ENCODE results near the gene HEXD.

Gene HEXD

GRCh38 chr17:82399601-82400101 lies 18.5 kb upstream of the HEXD start:
- CTCF ChIA-PET, result interaction anchor here (0.6 kb wide), 1 partner anchor 177 kb away, joined by 3 read pairs; no protein-coding TSS in a partner anchor
- POLR2A ChIA-PET (ENCODE audit: low non-redundant PET), result no interaction called here
- peak overlapping the region; percentile 47 for H3K27ac ChIP-seq
- DNase-seq (ENCODE audit: low spot score), result no peak
- no peak for TF ChIP-seq CTCF (conservative IDR thresholded peaks at IDR 0.05; ENCODE audit: low read depth)

- CTCF ChIA-PET, result interaction anchor here (0.6 kb wide), 1 partner anchor 176 kb away, joined by 3 read pairs; no protein-coding TSS in a partner anchor
- no peak for TF ChIP-seq CTCF (conservative IDR thresholded peaks at IDR 0.05; ENCODE audit: low read depth)
- no peak overlapping the region for H3K27ac ChIP-seq
- DNase-seq (ENCODE audit: low spot score), result no peak
- POLR2A ChIA-PET (ENCODE audit: low non-redundant PET), result no interaction called here
Measured at GRCh38 chr17:82400206-82400605, 17.9 kb upstream of the HEXD start.

- TF ChIP-seq CTCF (conservative IDR thresholded peaks at IDR 0.05; ENCODE audit: low read depth), result no peak
- DNase-seq (ENCODE audit: low spot score), result no peak
- ChIA-PET POLR2A (ENCODE audit: low non-redundant PET) (no interaction called here), CTCF (no interaction called here)
- H3K27ac ChIP-seq, result 0 out of 2 replicates have a peak overlapping the region, but pooled peaks have one; percentile 9
Measured at GRCh38 chr17:82400830-82401229, 17.3 kb upstream of the HEXD start.

- DNase-seq (ENCODE audit: low spot score), result no peak
- ChIA-PET CTCF (interaction anchor here (1.1 kb wide), 1 partner anchor 374 kb away, joined by 3 read pairs; no protein-coding TSS in a partner anchor), POLR2A (ENCODE audit: low non-redundant PET) (no interaction called here)
- H3K27ac ChIP-seq, result no peak overlapping the region
- no peak for TF ChIP-seq CTCF (conservative IDR thresholded peaks at IDR 0.05; ENCODE audit: low read depth)
Measured at GRCh38 chr17:82402865-82403264, 15.3 kb upstream of the HEXD start.

- POLR2A ChIA-PET (ENCODE audit: low non-redundant PET), result no interaction called here
- no peak for DNase-seq (ENCODE audit: low spot score)
- no peak for TF ChIP-seq CTCF (conservative IDR thresholded peaks at IDR 0.05; ENCODE audit: low read depth)
- no peak overlapping the region for H3K27ac ChIP-seq
- CTCF ChIA-PET, result interaction anchor here (0.6 kb wide), 1 partner anchor 51 kb away, joined by 3 read pairs; no protein-coding TSS in a partner anchor
Measured at GRCh38 chr17:82403662-82404660, 14.2 kb upstream of the HEXD start.

GRCh38 chr17:82405051-82405450 lies 13.1 kb upstream of the HEXD start:
- ChIA-PET POLR2A (ENCODE audit: low non-redundant PET) (no interaction called here), CTCF (interaction anchor here (0.6 kb wide), 1 partner anchor 50 kb away, joined by 3 read pairs; no protein-coding TSS in a partner anchor)
- TF ChIP-seq CTCF (conservative IDR thresholded peaks at IDR 0.05; ENCODE audit: low read depth), result no peak

More at GRCh38 chr17:82405051-82405450, 13.1 kb upstream of the HEXD start:
- DNase-seq (ENCODE audit: low spot score), result no peak
- H3K27ac ChIP-seq, result no peak overlapping the region
